Keratinocyte (primary cell): ENCODE data around the gene FDXR.

ENCODE experiments used
- CTCF ChIP-seq, 3 experiments: IDR thresholded peaks in 1 of 3; conservative IDR thresholded peaks in 1 of 3; optimal IDR thresholded peaks in 1 of 3; 2 replicates in 2 of 3; 3 replicates in 1 of 3; pipeline versions ENCODE3 to v1.5.1; 2011; ENCODE audit warnings: low read length in 3 of 3, mild to moderate bottlenecking in 3 of 3, moderate library complexity in 2 of 3, control low read depth in 1 of 3, inconsistent platforms in 1 of 3; ENCODE audit not compliant: insufficient read depth in 2 of 3; ENCODE audit errors: extremely low read depth in 1 of 3
- EZH2 ChIP-seq: IDR thresholded peaks from one replicate; pipeline ENCODE4 v1.6.1; 2012; ENCODE audit warnings: inconsistent platforms, mild to moderate bottlenecking, low read length, moderate library complexity

- peak; percentile 94 to 96 (median 96) for TF ChIP-seq CTCF (optimal IDR thresholded peaks at IDR 0.05 in 1 of 3, IDR thresholded peaks at IDR 0.05 in 1 of 3, conservative IDR thresholded peaks at IDR 0.05 in 1 of 3; ENCODE audit: extremely low read depth in 1 of 3, insufficient read depth in 2 of 3, low read length in 3 of 3)
- no peak for TF ChIP-seq EZH2
These were observed 7.9 kb downstream of the FDXR start for GRCh38 chr17:74864866-74865395.
